NCI-H2081 (cell line): ENCODE results near the gene NPTX1.

Experiments
- DNase-seq, 2 experiments: peaks; one replicate each; lab custom pipeline; 2025; lab: John Stamatoyannopoulos, UW

NPTX1 gene

DNA sequence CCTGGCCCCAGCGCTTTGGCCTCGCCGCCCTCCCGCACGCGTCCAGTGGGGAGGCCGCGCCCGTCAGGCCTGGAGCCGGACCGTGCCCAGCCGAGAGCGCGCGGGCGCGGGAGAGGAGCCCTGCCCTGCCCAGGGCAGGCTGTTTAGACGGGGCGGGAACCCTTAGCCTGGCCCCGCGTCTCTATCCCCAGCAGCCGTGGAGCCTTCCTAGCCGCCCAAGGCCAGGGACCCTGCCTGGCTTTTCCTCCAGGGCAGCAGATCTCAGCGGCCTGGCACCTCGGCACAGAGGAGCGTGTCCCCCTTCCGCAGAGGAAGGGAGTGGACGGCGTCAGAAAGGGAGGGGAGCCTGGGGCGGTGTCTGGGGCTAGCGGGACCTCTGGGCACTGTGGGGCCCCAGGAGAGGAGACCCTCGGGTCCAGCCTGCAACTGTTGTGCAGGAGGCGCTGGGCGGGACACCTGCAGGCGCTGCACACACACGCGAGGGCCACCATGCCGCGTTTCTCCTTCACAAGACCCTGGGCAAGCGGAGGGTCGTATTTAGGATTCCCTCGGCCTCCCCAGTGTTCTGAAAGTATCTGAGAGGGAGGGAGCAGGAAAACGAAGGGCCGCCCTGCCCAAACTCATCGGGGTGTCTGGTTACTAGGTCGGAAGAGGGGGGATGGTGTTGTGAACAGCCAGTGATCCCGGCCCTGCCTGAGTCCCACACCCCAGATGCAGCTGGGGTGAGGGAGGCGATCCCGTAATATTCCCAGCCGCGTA, 2.3 kb upstream of the NPTX1 start:
- DNase-seq, result no peak

DNA sequence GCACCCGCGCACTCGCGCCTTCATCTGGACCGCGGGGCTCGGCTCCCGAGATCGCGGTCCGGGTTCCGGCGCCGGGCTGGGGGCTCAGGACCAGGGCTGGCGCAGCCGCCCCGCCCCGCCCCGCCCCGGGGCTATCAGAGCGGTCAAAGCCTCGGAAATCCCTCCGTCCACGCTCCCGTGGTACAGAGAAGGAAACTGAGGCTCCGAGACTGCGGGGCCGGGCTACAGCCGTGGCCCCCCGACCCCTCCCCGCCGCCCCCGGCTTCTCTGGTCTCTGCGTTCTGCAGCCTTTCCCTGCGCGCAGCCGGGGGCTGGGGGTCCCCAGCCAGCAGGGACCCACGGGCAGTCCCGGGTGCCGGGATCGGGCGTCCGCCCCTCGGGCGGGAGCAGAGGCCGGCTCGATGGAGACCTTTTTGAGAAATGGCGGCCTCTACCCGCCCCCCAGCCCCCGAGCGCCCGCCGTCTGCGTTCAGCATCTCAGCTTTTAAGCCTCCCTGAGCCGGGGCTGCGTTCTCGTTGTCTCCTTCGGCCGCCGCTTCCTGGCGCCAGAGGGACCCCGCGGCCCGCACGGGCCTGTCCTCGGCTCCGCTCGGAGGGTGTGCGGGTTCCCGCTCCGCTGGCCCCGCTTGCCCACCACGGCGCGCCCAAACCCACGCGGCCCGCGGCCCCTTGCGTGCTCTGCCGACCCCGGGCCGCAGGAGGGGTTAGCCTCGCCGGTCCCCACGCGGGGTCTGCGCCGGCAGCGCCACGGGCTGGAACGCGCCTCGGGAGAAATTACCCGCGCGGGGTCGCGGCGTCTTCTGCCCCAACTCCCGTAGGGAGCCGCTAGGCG, 1.5 kb upstream of the NPTX1 start:
- no peak for DNase-seq

DNA sequence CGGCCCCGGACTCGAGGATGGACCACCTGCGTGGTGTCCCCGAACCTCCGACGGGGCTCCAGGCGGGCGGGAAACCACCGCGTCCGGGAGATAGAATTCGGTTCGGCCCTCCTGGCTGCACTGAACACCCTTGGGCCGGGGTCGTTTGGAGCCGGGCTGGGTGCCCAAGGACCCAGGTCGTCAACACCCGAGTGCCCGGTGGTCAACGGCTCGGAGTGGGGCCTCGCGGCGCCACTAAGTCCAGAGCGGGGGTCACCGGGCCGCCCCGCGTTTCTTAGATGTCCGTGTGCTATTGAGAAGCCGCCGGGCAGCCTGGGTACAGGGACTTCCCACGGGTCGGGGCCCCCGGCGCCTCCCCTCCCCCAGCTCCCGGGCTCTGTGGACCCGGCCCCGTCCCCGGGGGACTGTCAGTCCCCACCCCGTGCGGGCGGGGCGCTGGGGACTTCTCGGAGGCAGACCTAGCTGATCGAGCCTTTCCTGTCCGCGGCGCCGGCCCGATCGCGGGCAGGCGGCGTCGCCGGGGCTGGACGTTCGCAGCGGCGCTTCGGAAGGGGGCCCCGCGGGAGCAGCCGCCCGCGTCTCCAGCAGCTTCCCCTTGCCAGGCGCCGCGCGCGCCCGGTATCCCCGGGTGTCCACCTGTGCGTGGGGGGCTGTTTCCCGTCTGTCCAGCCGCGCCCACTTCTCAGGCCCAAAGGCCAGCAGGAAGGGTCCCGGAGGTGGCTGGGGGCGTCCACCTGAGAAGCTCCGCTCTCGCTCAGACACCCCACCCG, 655 bp upstream of the NPTX1 start:
- DNase-seq, result peak in 1 of 2 experiments; percentile 25

DNA sequence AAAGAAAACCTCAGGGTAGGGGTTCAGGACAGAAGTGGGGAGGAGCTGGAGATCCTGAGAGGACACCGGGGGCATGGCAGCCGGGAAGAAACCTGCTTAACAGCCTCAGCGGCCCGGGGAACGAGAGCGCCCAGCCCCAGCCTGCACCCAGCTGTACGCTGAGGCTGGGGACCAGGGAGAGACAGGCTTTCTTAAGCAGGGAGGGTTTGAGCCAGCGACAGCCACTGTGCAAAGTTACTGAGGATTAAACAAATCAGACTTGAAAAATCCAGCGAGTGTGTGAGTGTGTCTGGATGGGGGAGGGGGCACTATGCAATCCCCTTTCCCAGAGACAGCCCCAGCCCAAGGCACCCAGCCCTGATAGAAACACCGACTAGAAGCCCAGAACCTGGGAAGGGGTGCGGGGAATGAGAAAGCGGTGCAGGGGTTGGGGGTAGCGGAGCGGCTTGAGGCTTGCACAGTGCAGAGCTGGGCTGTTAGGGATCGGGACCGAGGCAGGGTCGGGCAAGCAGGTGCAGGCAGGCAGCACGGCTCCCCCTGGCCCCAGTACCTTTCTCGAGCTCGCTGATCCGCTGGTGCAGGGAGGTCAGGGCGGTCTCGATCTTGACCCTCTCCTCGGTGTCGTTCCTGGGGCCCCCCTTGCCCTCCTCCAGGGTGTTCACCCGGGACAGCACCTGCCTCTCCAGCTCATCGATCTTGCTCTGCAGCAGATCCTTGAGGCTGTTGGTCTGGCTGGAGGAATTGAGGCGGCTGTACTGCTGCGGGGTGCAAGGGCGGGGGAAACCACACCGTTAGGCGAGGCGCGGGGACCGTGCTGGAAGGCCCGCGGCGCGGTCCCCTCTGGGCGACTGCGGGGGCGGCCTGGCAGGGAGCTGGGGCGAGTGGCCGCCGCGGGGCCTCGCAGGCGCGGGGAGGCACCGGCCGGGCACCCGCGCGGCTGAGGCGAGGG, 1.2 kb downstream of the NPTX1 start:
- no peak for DNase-seq

DNA sequence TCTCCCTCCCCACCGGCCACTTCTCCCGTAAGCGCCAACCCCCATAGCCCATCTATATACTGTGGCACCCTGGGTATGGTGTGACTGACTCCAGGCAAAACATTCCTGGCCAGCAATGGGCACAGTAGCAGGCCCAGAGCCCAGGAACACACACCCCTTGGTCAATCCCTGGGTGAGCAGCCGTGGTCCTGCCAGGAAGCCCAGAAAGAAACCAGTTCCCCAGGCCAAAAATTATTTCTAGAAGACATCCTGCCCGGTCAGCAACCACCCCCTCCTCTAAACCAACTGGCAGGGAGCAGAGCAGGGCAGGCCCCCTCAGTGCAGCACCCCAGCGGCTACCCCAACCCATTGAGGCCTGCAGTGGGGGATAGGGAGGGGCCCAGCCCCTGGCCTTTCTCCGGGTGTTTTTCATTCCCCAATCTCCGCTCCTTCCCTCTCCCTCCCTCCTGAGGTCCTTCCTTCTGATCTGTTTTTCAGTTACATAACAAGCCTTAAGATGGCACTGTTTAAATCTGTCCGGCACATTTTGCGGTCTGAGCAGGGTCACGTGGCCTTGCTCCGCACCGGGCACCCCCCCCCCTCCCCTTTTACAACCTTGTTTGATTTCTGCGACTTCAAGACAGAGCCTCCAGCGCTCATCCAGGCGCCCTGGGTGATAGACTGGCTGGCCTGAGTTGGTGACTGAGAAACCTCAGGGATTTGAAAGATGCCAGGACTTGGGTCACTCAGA, 2.0 kb downstream of the NPTX1 start:
- peak in 1 of 2 experiments; percentile 35 for DNase-seq

DNA sequence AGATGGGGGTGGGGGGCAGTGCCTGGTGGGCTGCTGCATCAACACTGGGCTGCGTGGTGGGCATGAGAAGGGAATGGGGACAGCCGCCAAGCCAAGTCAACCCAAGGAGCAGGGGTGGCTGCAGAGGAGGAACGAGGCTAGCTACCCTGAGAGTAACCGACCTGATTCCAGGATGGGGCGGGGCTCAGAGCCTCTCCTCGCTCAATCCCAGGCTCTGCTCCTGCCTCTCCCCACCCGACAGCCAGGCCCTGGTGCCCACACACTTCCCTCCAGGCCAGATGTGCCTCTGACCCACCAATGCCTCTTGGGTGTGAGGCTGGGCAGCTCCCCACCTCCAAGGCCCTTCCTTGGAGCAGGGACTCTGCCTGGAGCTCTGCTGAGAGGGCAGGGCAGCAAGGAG, 2.7 kb downstream of the NPTX1 start:
- no peak for DNase-seq

DNA sequence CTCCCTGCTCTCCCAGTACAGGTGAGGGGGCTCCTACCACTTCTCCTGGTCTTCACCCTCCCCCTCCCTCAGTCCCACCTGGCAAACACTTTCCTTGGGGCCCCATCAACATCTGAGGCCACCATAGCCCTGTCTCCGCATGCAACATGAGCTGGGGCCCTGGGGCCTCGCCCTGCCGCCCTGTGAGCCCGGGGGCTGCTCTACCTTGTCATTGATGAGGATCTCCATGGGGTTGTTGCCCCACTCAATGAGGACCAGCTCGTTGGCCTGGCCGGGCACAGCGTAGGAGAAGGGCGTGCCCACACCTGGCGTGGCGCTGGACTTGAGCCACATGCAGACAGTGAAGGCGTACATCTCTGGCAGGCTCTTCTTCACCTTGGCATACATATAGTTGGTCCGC, 3.4 kb downstream of the NPTX1 start:
- DNase-seq, result no peak

DNA sequence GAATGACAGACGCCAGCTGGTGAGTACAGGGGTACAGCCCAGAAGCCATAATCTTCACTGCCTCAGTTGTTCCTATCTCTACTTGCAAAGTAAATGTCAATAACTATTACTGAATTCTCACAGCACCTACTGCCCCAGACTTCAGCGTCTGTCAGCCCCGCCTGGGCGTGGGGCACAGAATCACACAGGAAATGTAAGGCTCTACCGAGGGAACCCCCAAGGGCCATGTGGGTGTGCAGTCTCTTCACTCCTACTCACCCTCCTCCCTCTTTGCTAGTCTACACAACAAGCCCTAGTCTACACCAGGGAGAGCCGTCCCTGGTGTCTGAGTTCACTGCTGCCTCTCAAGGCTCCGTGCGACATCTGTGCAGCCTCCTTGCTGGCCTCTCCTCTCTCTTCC, 4.5 kb downstream of the NPTX1 start:
- no peak for DNase-seq

DNA sequence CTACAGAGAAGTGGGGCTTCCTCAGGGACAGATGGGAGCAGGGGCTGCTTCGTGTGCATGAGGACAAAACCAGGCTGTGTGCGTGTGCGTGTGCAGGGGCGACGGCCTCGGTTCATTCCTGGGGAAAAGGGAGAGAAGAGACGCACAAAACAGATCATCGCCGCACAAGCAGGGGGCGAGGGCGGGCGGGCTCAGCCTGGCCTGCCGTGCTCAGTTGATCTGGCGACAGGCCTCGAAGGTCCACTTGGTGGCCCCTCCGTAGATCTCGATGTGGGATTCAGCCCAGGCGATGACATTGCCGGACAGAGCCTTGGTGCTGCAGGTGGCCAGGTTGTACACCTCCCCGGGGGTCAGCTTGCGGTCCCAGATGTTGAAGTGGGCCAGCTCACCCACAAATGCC, 5.8 kb downstream of the NPTX1 start:
- DNase-seq, result no peak

DNA sequence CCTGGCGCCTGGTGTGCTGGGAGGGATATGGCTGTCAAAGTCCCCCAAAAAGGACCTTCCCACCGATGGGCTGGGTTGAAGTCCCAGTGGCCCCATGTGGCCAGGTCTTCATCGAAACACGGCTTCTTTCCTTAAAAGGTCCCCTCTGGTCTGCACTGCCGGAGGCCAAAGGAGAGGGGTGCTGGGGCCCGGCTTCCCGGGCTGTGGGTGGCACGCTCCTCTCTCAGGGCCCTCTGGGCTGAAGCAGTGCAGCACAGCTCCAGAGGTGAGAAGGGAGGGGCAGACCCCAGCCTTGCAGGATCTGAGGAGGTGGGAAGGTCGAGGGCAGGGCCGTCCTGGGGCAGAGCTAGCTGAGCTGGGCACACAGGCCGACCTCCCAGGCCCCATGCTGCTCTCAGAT, 6.7 kb downstream of the NPTX1 start:
- DNase-seq, result no peak

DNA sequence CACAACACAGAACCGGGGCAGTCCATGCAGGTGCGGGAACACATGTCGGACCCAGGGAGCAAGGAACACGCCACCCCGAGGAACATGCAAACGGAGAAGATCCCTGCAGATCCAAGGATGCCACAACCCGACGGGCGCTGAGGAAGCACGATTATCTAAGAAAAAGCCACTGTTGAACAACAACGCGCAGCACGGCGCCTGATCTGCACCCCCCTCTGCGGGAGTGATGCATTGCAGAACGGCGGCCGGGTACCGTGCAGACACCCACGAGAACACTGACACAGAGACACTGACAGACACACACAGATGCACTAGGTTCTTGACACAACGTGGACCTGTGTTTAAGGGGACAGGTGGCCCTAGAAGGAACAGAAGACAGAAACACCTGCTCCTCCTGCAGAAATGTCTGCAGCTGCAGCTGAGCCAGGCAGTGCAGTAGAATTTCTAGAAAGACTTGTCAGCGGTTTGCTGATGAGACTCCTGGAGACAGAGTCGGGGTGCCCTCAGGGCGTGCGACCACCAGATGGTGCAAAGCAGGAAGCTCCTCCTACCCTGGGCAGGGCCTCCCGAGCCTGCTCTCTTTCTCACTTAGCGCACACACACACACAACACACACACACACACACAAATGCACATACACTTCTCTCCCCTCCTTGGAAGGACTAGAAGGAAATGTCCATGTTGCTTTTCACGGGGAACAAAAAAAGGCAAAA, 7.5 kb downstream of the NPTX1 start:
- DNase-seq, result no peak

DNA sequence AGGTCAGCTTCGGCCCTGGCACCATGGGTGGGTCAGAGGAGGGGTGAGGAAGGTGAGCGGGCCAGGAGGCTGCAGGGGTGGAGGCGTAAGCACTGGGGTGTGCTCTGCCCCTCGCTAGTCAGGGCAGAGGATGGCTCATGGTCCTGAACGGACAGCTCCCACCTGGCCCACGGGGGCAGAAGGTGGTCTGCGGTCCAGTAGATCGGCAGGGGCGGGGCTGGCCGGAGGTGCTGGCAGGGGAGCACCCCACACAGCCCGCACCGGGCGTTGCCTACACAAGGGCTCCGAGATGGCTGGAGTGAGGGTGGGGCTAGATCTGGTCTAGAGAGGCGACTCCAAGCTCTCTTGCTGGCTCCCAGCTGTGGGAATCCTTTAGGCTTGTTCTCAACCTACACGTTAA, 8.2 kb downstream of the NPTX1 start:
- no peak for DNase-seq

DNA sequence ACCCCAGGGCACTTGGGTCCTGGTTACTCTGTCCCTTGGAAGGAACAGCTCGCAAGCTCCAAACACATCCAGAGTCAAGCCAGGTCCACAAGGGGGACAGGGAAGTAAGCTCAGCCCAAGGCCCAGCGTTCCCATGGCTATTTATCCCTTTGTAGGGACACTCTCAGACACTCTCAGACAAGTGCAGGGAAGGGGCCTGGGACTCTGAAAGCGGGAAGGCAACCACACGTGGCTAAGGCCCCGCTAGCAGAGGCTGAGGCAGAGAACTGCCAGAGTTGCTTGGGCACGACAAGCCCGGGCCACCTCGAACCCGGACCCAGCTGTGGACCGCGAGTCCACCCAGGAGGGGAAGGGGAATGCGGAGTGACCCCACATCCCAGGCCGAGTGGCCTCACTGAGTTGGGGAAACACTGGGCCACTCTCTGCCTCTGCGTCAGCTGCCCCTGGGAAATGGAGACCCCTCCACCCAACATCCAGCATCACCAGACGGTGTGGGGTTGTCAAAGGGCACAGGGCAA, 10.2 kb downstream of the NPTX1 start:
- no peak for DNase-seq

DNA sequence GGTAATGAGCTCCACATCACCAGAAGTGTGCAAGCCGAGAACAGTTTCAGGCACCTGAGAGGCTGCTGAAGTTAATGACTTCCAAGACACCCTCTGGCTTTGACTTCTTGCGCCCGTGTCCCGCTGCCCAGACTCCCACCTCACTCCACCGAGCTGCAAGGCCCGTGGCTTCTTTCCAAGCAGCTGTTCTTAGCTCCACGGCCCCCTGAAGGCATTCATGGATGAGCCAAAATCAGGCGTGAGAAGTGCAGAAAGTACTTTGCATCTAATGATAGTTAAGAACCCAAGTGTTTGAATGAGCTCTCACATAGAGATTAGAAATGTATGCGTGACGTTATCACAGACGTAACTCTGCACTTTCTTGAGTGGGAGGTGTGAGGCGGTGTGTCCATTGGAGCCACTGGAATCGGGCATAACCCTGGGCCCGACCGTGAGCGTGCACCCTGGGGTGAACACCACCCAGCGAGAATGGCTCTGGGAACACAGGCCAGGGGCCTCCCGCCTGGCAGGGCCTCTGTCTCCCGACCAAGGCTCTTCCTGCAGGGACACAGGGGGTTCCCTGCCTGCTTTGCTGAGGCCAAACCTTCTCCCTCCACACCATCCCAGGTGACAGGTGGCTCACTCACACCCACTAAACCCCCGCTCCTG, 11.0 kb downstream of the NPTX1 start:
- no peak for DNase-seq

DNA sequence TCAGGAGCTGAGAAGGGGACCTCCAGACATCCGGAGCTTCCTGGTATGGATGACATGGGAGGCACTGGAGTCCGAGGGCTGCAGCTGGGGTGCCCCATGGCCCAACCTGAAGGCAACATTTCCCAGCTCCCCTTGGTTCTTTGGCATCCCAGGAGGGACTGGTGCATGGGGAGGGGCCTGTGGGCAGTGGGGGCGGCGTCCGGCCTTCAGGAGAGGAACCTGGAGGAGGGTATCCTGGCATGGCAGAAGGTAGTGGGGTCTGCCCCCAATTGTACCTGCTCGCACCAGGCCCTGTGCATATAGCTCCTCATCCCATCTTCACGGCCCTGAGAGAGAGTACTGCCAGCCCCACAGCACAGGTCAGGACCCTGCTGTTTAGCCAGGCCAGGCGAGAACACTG, 11.9 kb downstream of the NPTX1 start:
- no peak for DNase-seq

DNA sequence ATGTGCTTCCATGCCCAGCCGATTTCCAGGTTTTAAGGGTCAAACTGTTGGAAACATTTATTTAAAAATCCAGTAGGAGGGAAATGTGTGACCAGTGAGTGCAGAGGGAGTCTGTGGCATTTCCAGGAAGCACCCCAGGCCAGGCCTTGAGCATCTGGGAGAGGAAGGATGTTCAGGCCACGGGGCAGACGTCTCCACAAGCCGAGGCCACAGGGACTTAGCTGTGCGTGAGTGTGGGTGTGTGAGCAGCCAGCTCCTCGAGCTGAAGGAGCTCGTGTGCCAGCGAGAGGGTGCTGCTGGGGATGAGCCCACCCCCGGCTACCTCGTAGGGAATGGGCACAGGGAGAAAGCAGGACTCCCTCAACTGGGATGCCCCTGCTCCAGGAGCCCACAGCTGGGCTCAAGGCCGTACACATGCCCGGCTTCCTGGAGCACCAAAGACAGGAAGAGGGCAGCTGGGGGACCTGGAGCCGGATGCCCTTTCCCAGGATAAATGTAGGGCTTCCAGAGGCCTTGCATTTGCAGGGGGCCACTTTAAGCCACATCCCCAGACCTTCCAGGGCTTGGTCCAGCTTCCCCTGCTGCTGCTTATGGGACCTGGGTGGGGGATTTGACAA, 12.5 kb downstream of the NPTX1 start:
- DNase-seq, result no peak

DNA sequence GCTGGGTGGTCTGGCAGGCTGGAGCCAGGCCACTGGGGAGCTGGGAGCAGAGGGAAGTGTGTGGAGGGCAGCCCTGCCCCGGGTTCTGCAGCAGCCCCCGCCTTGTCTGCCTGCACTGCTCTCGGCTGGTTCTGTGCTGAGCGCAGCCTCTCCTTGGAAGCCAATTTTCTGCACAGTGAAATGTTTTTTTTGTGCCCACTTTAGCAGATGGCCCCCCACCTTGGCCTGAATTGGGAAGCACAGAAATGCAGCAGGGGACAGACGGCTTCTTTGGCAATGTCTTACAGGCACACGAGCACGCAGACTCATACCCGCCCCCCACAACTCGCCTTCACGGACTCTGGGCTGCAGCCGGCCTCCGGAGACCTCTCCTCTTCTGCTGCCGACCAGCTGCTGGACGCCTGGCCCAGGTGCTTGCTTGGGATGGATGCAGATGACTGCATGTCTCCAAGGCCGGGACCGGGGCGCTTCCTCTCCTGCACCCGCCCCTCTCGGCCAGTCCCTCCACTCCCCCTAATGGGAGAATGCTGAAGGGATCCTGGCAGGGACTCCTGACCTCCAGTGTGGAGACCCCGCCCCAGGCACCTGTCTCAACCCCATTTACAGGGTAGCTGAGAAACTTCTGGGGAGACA, 14.8 kb downstream of the NPTX1 start:
- DNase-seq, result no peak

DNA sequence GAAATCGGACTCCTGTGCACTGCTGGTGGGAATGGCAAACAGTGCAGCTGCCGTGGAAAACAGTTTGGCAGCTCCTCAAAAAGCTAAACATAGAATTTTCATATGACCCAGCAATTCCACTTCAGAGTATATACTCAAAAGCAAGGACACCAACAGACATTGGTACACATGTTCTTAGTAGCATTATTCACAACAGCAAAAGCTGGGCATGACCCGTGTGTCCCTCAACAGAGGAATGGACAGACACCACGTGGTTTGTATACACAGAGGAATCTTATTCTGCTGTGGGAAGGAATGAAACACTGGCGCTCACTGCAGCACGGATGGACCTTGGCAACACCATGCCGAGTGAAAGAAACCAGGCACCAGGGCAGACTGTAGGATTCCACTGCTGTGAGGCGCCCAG, 16.0 kb downstream of the NPTX1 start:
- DNase-seq, result no peak

DNA sequence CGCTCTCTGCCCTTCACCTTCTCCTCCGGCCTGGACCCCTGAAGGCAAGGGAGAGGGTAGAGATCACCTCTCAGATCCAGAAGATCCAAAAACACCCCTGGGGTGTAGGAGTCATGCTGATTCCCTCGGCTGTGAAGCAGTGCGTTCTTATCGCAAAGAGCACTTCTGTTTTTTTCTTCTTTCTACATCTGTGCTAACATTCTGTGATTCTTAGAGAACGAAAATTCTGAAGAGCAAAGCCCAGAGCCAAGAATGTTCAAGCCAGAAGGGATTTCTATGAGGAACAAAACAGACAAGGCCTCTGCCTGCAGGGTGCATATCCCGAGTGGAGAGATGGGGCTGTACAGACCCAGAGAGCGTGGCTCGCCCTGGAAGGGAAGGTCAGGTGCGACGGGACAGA, 17.2 kb downstream of the NPTX1 start:
- no peak for DNase-seq
